GM21528 (cell line): Measurements from ENCODE around the gene CNTNAP4.

Experiments
- ATAC-seq: cut with Tn5 transposase; IDR thresholded peaks from one replicate; pipeline ENCODE4 v1.9.1; 2021; ENCODE audit warnings: mild to moderate bottlenecking, moderate library complexity; ENCODE audit not compliant: unreplicated experiment, low FRiP score

Gene CNTNAP4

DNA sequence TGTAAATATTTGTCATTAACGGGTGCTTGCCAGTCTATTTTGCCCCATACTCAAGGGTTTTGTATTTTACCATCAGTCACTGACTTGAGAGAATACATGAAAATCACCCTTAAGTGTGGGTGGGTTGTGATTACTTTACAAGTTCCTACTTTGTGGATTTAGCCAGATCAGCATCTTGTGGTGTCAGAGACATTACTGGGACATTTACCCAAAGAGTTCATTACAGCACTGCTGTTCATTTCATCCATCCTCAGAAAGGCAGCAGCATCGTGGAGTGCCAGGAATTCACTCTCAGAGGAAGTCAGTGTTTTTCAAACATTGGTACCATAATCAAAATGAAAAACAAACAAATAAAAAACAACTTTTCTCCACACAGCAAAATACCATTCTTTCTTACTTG is 110.8 kb downstream of the CNTNAP4 start:
- no peak for ATAC-seq

DNA sequence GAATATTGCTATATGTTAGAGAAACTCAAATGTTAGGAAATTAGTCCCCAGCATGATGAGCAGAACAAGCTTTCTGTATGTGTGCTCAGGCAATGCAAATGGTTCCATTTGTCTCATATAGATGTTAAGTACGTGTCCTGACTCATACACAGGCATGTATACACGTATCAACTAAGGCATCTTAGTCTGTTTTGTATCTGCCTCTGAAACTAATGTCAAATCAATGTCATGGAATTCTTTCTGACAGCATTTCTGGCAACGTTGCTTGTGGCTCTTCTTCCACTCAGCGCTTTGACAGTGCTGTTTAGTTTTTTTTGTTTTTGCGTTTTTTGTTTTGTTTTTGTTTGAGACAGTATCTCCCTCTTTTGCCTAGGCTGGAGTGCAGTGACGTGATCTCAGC is 111.9 kb downstream of the CNTNAP4 start:
- no peak for ATAC-seq

DNA sequence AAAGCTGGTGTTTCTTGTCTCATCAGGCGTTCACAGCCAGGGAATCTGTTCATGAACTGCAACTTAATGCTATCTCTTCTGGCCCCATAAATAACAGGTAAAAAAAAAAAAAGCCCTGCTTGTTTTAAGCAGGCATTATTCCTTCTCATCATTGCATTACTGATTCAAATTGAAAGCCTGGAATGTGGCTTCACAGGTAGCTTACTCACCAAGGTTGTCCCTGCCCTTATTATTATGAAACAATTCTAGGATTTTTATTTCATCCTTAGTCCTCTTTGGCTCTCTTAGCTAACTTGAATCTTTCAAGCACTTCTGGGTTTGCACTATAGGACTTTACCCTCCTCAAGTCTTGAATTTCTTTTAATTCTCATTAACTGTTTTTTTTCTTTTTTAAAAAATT is 113.3 kb downstream of the CNTNAP4 start:
- ATAC-seq, result no peak

DNA sequence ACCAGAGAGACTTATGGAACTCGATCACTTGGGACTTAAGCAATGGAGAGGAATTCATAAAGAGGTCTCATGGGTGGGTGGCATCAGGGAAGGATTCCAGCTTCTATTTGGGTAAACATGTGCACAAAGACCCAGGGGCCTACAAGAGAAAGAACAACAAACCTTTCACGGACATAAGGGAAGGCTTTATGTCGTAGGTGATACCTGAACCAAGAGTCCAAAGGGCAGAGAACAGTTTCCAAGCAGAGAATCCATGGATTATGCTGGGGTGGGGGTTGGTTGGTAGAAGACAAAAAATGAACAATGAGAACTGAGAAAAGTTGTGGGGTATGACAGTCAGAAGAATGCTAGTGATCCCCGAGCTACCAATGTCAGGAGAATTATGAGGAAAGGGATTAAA is 119.8 kb downstream of the CNTNAP4 start:
- no peak for ATAC-seq

- no peak for ATAC-seq
Measured at GRCh38 chr16:76409706-76410105, 132.5 kb downstream of the CNTNAP4 start.

GRCh38 chr16:76421571-76421970 is 144.4 kb downstream of the CNTNAP4 start:
- no peak for ATAC-seq

DNA sequence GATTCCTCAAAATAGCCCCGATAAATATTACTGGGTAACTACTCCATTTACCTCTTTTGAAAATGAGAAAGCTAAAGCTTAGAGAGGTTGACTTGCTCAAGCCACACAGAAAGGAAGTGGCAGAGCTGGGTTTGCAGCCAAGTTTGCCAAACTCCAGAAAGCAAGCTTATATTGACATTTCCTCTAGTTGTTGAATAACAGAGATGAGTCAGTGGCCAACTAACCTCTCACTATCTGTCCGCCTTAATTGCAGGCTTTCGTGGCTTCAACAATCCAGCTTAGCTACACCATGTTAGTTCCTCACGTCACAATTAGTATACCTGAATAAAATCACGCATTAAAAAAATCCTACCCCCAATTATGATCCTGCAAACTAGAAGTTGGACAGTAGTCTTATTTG is 151.7 kb downstream of the CNTNAP4 start:
- no peak for ATAC-seq

- ATAC-seq, result no peak
Measured at GRCh38 chr16:76441391-76441790, 164.2 kb downstream of the CNTNAP4 start.

- ATAC-seq, result no peak
Measured at GRCh38 chr16:76441876-76442275, 164.7 kb downstream of the CNTNAP4 start.

DNA sequence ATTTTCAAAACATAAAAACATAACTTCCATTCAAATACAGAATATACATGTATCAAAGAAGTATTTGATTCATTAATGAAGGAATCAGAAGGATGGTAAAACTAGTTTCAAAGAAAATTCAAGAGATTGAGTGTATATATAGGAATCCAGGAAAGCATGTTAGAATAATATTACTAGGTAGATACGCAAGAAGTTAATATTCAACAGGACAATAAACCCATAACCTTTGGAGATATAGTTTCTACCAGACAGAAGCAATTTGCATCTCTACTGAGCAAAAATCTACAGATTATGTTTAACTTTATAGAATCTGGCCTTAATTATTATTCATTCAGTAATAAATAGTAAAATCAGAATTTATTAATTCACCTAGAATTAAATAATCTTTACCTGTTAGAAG is 166.8 kb downstream of the CNTNAP4 start:
- no peak for ATAC-seq

GRCh38 chr16:76444832-76445231 is 167.6 kb downstream of the CNTNAP4 start:
- ATAC-seq, result no peak

DNA sequence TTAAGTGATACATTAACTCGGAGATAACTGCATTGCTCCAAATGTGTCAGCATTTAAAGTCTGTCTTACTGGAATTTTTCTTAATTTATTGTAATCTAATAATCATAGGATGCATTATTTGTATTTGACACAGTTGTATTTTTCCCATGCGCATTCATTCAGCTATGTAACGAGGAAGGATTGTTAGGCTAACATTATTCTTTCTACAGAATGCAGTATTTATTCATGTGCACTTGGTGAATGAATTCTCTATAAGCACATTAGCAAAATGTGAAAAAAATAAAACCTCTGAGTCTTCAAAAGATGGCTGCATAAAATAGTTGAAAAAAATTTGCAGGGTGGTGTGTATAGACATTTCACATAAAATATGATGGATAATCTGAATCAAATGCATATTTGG is 168.6 kb downstream of the CNTNAP4 start:
- no peak for ATAC-seq

DNA sequence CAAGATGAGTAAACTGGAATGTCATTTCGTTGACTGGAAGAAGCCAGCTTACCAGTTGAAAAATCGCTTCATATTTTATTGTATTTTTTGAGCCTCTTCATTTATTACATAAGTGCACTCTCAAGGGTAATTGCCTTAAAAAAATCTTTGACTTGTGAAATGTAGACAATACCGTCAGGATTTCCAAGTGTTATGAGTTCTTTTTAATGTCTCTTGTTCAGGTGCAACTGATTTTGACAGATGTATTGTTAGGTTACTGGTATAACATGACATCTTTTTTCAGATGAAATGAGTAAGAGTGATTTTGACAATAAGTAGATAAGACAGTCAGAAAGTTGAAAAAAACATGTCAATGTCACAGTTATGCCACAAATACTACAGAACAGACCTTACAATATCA is 169.1 kb downstream of the CNTNAP4 start:
- no peak for ATAC-seq

DNA sequence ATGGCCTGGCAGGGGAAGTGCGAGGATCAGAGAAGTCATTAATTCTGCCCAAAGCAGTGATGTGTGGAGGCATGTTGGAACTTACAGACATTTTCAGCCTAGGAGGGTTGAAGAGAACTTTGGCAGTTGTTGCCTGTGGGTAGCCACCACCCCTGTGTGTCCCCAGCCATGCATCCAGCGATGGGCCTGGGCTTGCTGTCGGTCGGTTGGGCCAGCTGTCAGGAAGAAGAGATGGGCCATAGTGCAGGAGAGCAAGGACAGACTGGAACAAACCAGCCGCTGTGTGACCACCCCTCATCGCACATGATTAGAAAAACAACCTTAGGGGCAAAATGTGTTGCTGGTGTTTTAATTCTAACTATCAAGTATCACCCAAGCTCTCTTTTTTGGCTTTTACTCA is 173.7 kb downstream of the CNTNAP4 start:
- no peak for ATAC-seq

GRCh38 chr16:76455257-76455656 is 178.1 kb downstream of the CNTNAP4 start:
- ATAC-seq, result no peak

DNA sequence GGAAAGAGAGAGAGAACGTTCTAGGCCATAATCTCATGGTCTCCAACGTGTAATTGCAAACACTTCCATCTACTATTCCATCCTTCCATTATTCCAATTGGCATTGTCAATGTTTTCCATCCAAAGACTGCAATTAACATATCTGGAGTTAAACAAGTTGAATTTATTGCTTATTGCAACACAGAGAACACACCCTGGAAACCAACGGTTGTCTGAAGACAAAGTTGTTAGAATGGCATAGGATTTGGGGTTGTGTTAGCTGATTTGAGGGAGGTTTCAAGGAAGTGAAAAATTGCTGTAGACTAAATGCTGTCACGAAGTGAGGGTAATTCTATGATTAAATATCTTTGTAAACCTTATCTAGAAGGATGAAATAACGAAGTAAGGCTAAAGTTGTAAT is 178.8 kb downstream of the CNTNAP4 start:
- ATAC-seq, result no peak

- ATAC-seq, result no peak
Measured at GRCh38 chr16:76459111-76459510, 181.9 kb downstream of the CNTNAP4 start.

DNA sequence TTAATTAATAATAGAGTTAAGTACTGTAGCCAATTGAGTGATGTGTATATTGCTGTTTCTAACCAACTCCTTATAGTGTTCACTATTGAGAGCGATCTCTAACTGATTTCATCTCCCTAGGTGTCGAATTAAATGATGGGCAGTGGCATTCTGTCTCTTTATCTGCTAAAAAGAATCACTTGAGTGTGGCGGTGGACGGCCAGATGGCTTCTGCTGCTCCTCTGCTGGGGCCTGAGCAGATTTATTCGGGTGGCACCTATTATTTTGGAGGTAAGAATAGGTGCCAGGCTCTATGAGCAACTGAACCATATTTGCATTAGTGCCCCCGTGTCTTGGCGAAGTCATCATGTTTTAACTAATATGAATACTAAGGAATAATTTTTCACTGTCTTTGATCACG is 184.6 kb downstream of the CNTNAP4 start:
- no peak for ATAC-seq

DNA sequence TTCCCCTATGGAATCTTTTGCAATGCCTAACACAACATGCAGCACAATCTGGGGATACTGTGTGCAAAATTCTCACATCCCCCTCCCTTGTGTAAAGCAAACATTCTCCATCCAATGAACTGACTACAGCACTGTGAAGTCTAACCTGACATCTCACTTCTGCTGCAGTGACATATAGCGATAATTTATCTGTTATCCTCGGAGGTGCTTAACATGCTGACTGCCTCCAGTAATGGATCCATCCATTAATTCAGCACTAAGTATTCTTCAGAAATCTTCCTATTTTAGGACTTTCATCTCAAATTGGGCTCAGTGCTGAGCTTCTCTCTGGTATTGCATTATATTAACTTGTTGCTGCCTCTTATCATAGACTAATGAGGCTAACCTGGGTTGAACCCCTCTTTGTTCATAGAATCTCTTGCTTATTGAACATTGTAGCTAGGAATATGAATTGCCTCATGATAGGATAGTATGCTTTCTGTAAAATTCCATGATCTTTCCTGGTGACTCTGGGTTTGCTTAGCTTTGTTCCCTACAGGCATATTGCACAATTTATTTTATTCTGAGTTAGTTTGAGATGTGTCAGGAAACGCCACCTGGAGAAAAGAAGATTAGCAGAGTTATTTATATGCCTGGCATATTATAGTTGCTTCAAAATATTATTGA is 187.9 kb downstream of the CNTNAP4 start:
- ATAC-seq, result no peak

GRCh38 chr16:76466871-76467270 is 189.7 kb downstream of the CNTNAP4 start:
- ATAC-seq, result no peak

GRCh38 chr16:76474048-76474447 is 196.8 kb downstream of the CNTNAP4 start:
- ATAC-seq, result no peak

DNA sequence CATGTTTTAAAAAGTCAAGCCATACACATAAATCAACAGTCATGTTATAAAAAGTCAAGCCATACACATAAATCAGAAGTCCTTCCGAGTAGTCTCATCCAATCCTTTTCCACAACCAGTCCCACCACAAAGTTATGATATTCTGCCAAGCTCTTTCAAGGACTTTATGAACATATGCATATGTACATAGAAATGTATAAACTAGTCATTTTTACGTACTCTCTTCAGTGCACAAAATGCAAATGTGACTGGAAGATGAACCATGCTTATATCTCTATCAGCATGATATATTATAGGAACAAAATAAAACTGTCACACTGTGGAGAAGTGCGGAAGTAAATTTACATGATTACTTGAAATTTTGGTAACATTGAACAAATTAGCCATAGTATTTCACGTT is 200.9 kb downstream of the CNTNAP4 start:
- ATAC-seq, result no peak

DNA sequence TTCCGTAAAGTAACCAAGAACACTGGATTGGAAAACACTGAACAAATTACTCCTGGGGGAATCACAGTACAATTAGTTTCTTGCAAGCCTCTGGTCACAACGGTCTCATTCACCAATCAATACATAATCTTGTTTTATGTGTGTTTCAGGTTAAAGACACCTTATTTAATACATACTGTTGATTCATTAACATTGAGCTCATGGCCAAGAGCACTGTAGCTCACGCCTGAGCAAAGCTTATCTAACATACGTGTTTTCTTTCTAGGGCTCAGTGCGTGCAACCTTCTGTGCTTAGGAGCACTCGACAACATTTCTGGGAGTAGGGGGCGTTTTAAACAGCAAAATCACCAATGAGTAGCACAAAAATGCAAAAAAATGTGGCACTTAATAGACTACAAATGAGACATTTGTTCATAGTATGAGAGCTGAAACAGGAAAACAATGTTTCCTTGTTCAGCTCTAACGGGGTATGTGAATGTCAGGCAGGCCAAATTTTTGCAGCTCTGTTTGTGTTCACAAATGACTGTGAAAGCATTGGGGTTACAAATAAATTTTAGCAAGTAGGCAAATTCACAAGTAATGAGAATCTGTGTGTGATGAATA is 206.2 kb downstream of the CNTNAP4 start:
- no peak for ATAC-seq
